ENCODE data around the gene CPNE5.
"Not testable (repeated sequence)": the region's sequence is repeated elsewhere in the genome, so short reads cannot be mapped to it uniquely, and the experiment has no call there.

The CPNE5 gene

GRCh38 chr6:36720251-36721141, 118.7 kb downstream of the CPNE5 start:
- no peak for DNase-seq

GRCh38 chr6:36719126-36719525, 120.1 kb downstream of the CPNE5 start:
- DNase-seq: no peak

GRCh38 chr6:36718560-36718959, 120.7 kb downstream of the CPNE5 start:
- DNase-seq: no peak

- no peak for DNase-seq
These were observed 121.2 kb downstream of the CPNE5 start for GRCh38 chr6:36717871-36718540.

- DNase-seq: no peak
These were observed 121.9 kb downstream of the CPNE5 start for GRCh38 chr6:36717231-36717825.

GRCh38 chr6:36716476-36717093, 122.7 kb downstream of the CPNE5 start:
- DNase-seq: no peak

- no peak for DNase-seq
These were observed 123.8 kb downstream of the CPNE5 start for GRCh38 chr6:36715469-36715868.

- no peak for DNase-seq
These were observed 124.7 kb downstream of the CPNE5 start for GRCh38 chr6:36714511-36714910.

GRCh38 chr6:36713846-36714245, 125.4 kb downstream of the CPNE5 start:
- no peak for DNase-seq

- DNase-seq: no peak
These were observed 126.4 kb downstream of the CPNE5 start for GRCh38 chr6:36712816-36713215.

- DNase-seq: no peak
These were observed 132.9 kb downstream of the CPNE5 start for GRCh38 chr6:36706339-36706738.

- DNase-seq: not testable (repeated sequence)
These were observed 134.2 kb downstream of the CPNE5 start for GRCh38 chr6:36704961-36705577.

- DNase-seq: no peak
These were observed 135.3 kb downstream of the CPNE5 start for GRCh38 chr6:36703982-36704381.

- no peak for DNase-seq
These were observed 136.1 kb downstream of the CPNE5 start for GRCh38 chr6:36703081-36703606.

- DNase-seq: no peak
These were observed 136.6 kb downstream of the CPNE5 start for GRCh38 chr6:36702656-36703055.

GRCh38 chr6:36701401-36701991, 137.7 kb downstream of the CPNE5 start:
- DNase-seq: no peak

- DNase-seq: no peak
These were observed 138.4 kb downstream of the CPNE5 start for GRCh38 chr6:36700831-36701230.

GRCh38 chr6:36700071-36700812, 139.0 kb downstream of the CPNE5 start:
- no peak for DNase-seq

- no peak for DNase-seq
These were observed 139.9 kb downstream of the CPNE5 start for GRCh38 chr6:36699348-36699747.

GRCh38 chr6:36698871-36699271, 140.4 kb downstream of the CPNE5 start:
- DNase-seq: no peak

GRCh38 chr6:36698196-36698595, 141.0 kb downstream of the CPNE5 start:
- DNase-seq: no peak

Data from T1000 (cell line).